K562 treated with DMSO at 1 percent for 4 hours (cell line): Measurements from ENCODE around the gene WNT10A. TPM values are rescaled to one million over a fixed set of nuclear protein-coding genes. Genes with fewer than 3 reads are reported as not detected.

Experiments used
- total RNA-seq: library from RNA; unstranded; fragments of 300-600 nt; gene quantifications from 2 replicates; pipeline ENCODE4 v1.2.3, GENCODE V29; 2022; ENCODE audit not compliant: insufficient read depth

The WNT10A gene
- not detected in 2 replicates for total RNA-seq

GRCh38 chr2:218880102-218880858 lies at the start of gene WNT10A:
TSS of gene WNT10A (plus strand) at chr2:218880852. CDS start at chr2:218880996, 144 bp downstream.

GRCh38 chr2:218831378-218831990 lies 49.2 kb upstream of the WNT10A start, which contains the start of gene PRKAG3:
TSS of gene PRKAG3 (minus strand) at chr2:218831803.

GRCh38 chr2:218859556-218859987 lies 21.1 kb upstream of the WNT10A start, which contains the start of gene WNT6:
TSS of gene WNT6 (plus strand) at chr2:218859805. CDS start at chr2:218860038, 233 bp downstream.

Other genes starting within 250 kb of the WNT10A start
- gene ZNF142, start 221.2 kb upstream of the WNT10A start, total RNA-seq, result 6.6 and 9.1 TPM in 2 replicates
- gene BCS1L, start 221.2 kb upstream of the WNT10A start, total RNA-seq, result 20.8 and 21.4 TPM in 2 replicates
- gene RNF25, start 208.8 kb upstream of the WNT10A start, total RNA-seq, result 25.3 and 31.0 TPM in 2 replicates
- 2.8 and 3.4 TPM in 2 replicates for gene STK36, start 208.8 kb upstream of the WNT10A start, total RNA-seq
- 19.4 and 44.1 TPM in 2 replicates for gene TTLL4, start 170.0 kb upstream of the WNT10A start, total RNA-seq
- gene CYP27A1, start 98.7 kb upstream of the WNT10A start, total RNA-seq, result not detected in 2 replicates
- gene PRKAG3, start 49.0 kb upstream of the WNT10A start, total RNA-seq, result not detected in 2 replicates
- gene WNT6, start 21.0 kb upstream of the WNT10A start, total RNA-seq, result not detected in 2 replicates
- gene CDK5R2, start 78.8 kb downstream of the WNT10A start, total RNA-seq, result not detected in 2 replicates
- 0.34 and 0.71 TPM in 2 replicates for gene FEV, start 104.3 kb downstream of the WNT10A start, total RNA-seq
- not detected in 2 replicates for gene CRYBA2, start 112.6 kb downstream of the WNT10A start, total RNA-seq
- not detected in 2 replicates for gene CFAP65, start 160.7 kb downstream of the WNT10A start, total RNA-seq
- gene IHH, start 180.1 kb downstream of the WNT10A start, total RNA-seq, result not detected in 2 replicates